Measurements from ENCODE around the gene ATP9B. TPM values are rescaled to one million over a fixed set of nuclear protein-coding genes. Genes with fewer than 3 reads are reported as not detected.
"Not testable (repeated sequence)": the region's sequence is repeated elsewhere in the genome, so short reads cannot be mapped to it uniquely, and the experiment has no call there.

Gene ATP9B
- total RNA-seq, 2 donors from 2014 or later: 15.4 to 17.6 TPM

DNA sequence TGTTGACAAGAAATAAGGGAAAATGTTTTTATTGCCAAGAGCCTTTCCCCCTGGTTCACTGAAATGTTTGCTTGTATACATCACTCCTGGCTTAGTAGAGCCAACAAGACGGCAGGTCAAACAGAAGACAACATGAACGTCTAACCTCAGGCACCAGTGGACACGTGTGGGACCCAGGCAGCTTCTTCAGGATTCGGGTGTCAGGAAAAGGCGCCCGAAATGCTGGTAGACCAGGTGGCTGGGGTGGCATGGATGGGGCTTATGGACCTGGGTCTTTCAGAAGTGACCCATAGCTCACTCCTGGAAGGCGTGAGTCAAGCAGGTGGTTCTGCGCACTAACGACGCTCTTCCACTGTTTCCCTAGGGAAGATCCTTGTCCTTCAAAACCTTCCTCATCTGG, 303.3 kb downstream of the ATP9B start:
- TF ChIP-seq, protein P1, sequence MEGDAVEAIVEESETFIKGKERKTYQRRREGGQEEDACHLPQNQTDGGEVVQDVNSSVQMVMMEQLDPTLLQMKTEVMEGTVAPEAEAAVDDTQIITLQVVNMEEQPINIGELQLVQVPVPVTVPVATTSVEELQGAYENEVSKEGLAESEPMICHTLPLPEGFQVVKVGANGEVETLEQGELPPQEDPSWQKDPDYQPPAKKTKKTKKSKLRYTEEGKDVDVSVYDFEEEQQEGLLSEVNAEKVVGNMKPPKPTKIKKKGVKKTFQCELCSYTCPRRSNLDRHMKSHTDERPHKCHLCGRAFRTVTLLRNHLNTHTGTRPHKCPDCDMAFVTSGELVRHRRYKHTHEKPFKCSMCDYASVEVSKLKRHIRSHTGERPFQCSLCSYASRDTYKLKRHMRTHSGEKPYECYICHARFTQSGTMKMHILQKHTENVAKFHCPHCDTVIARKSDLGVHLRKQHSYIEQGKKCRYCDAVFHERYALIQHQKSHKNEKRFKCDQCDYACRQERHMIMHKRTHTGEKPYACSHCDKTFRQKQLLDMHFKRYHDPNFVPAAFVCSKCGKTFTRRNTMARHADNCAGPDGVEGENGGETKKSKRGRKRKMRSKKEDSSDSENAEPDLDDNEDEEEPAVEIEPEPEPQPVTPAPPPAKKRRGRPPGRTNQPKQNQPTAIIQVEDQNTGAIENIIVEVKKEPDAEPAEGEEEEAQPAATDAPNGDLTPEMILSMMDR (IDR thresholded peaks at IDR 0.05): no peak
- H3K4me3 ChIP-seq: no peak overlapping the region
- H3K27me3 ChIP-seq: no peaks in the 10 kb centered on the region
- no peaks in the 10 kb centered on the region for H3K4me1 ChIP-seq
- no peak for DNase-seq (ENCODE audit: low spot score)
- peaks cover 10% of the 10 kb centered on the region for H3K36me3 ChIP-seq
- H3K27ac ChIP-seq: no peak overlapping the region
- H3K9me3 ChIP-seq: no peaks in the 10 kb centered on the region

DNA sequence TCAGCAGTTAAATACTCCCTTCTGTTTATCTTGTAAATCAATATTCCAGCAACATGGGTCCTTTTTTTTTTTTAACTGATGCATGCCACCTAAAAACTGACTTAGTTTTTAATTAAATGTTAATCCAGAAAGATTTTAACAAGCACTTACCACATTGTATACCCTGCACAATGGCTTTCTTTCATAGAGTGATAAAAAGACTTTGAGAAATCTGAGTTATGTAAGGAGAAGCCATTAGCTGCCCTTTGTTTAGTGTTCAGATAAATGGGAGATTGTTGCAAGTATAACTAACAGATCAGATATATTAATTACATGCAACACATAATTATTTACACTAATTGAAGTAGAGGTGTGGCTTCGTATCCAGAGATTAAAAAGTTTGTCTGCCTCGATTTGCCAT, 303.8 kb downstream of the ATP9B start:
- Histone ChIP-seq H3K4me1 (no peaks in the 10 kb centered on the region), H3K4me3 (no peak overlapping the region), H3K9me3 (no peaks in the 10 kb centered on the region), H3K36me3 (peaks cover 10% of the 10 kb centered on the region), H3K27ac (no peak overlapping the region), H3K27me3 (no peaks in the 10 kb centered on the region)
- TF ChIP-seq, protein P1 (IDR thresholded peaks at IDR 0.05): no peak
- no peak for DNase-seq (ENCODE audit: low spot score)

DNA sequence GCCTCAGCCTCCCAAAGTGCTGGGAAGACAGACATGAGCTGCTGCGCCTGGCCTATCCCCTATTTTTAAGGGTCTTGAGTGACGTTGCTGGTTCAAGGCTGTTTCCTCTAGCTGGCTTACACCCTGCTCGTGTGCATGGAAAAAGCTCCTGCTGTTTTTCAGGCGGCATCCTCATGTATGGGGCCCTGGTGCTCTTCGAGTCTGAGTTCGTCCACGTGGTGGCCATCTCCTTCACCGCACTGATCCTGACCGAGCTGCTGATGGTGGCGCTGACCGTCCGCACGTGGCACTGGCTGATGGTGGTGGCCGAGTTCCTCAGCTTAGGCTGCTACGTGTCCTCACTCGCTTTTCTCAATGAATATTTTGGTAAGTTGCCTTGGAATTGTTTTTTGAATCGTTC, 304.5 kb downstream of the ATP9B start:
- Histone ChIP-seq H3K27ac (no peak overlapping the region), H3K27me3 (no peaks in the 10 kb centered on the region), H3K4me1 (peaks cover 0 to 1% of the 10 kb centered on the region in 2 donors), H3K36me3 (peaks cover 10% of the 10 kb centered on the region), H3K9me3 (no peaks in the 10 kb centered on the region), H3K4me3 (no peak overlapping the region)
- DNase-seq (ENCODE audit: low spot score): no peak
- TF ChIP-seq, protein P1 (IDR thresholded peaks at IDR 0.05): no peak

DNA sequence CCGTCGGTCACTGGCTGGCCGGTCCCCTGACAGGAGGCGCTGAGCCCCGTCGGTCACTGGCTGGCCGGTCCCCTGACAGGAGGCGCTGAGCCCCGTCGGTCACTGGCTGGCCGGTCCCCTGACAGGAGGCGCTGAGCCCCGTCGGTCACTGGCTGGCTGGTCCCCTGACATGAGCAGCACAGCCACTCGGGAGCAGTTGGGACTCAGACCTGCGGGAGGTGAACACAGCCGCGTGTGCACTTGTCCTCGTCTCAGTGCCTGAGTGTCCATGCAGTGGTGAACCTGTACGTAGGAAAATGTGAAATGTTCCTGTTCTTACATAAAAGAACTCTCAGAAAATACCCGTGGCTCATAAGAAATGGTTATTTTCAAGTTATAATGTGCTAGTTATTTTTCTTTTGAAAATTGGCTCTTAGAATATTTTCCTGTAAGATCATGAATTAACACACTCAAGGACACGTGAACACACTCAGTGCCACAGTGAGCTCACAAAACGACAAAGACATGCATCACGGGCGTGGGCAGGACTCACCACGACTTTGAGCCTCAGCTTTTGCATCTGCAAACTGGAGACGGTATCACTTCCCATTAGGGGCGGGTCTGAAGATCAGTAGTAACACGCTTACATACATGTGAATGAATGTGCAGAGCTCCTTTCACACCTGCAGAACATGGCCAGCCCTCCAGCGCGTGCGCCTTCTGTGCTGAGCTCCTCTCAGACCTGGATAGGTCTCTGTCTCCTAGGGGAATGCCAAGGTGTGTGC, 305.4 kb downstream of the ATP9B start:
- peaks cover 0 to 8% of the 10 kb centered on the region in 2 donors for H3K4me1 ChIP-seq
- no peak overlapping the region for H3K4me3 ChIP-seq
- TF ChIP-seq, protein P1 (IDR thresholded peaks at IDR 0.05): no peak
- no peaks in the 10 kb centered on the region for H3K9me3 ChIP-seq
- H3K36me3 ChIP-seq: peaks cover 10% of the 10 kb centered on the region
- no peak overlapping the region for H3K27ac ChIP-seq
- H3K27me3 ChIP-seq: no peaks in the 10 kb centered on the region
- DNase-seq (ENCODE audit: low spot score): no peak

DNA sequence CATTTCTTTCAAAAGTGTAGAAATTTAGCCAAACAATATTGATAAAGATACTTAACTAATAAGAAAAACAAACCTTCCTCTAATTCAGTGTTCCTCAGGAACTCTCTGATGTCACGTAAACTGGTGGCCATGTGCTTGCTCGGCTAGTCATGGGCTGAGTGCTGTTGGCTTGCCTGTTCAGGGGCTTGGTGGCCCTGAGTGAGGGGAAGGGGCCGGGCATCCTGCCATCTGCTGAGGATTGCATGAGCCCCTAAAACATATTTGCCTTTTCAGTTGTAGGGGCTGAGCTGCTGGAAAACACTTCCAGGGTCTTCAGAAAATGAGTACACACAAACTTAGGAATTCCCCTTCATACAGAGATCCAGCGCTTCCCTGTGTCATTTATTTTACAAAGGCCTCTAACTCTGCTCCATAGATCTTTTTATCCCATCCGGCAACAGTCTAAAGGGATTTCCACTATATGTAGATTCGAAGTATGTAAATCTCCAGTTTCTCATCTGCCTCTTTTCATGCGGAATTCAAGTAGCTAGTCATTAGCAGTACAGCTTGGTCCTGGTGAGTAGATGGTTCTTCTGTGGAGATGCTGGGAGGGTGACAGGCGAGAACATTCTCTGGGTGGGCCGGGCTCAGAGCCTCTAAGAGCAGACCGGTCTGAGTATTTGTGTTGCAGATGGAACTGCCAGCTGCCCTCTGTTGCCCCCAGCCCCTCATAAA, 306.4 kb downstream of the ATP9B start:
- Histone ChIP-seq H3K4me1 (peaks cover 0 to 8% of the 10 kb centered on the region in 2 donors), H3K27ac (no peak overlapping the region), H3K4me3 (no peak overlapping the region), H3K27me3 (no peaks in the 10 kb centered on the region), H3K9me3 (no peaks in the 10 kb centered on the region), H3K36me3 (peaks cover 10% of the 10 kb centered on the region)
- no peak for DNase-seq (ENCODE audit: low spot score)
- TF ChIP-seq, protein P1 (IDR thresholded peaks at IDR 0.05): no peak

DNA sequence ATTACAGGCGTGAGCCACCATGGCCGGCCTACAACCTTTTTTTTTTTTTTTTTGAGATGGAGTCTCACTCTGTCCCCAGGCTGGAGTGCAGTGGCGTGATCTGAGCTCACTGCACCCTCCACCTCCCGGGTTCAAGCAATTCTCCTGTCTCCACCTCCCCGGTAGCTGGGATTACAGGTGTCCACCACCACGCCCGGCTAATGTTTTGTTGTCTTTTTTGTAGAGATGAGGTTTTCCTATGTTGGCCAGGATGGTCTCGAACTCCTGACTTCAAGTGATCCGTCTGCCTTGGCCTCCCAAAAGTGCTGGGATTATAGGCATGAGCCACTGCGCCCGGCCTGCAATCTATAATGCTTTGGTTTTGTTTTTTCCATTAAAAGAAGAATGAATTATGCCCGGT, 307.5 kb downstream of the ATP9B start:
- not testable (repeated sequence) for H3K4me3 ChIP-seq; H3K27ac ChIP-seq; H3K4me1 ChIP-seq; H3K9me3 ChIP-seq; H3K27me3 ChIP-seq; DNase-seq (ENCODE audit: low spot score)
- H3K36me3 ChIP-seq: peaks cover 10% of the 10 kb centered on the region

All from right atrium auricular region (tissue), 2 donors.